ENCODE results near the gene MRO. TPM values are rescaled to one million over a fixed set of nuclear protein-coding genes. Genes with fewer than 3 reads are reported as not detected.

MRO gene
- total and polyA plus RNA-seq, 10 of the 15 experiments (the other 5 are each of a cell fraction or from before 2014, with no cell fraction given) = 0.11 to 0.18 TPM; not detected in 8

GRCh38 chr18:50750546-50750945, 69.3 kb downstream of the MRO start:
- Histone ChIP-seq H4K20me1 (ENCODE audit: control insufficient read depth, insufficient read depth) (no peaks in the 10 kb centered on the region), H3K4me1 (ENCODE audit: control insufficient read depth, insufficient read depth, low read length) (no peaks in the 10 kb centered on the region), H3K4me3 (no peak overlapping the region), H3K4me2 (ENCODE audit: control insufficient read depth, insufficient read depth) (no peak overlapping the region), H3K79me2 (ENCODE audit: control insufficient read depth, insufficient read depth, low read length) (no peaks in the 10 kb centered on the region), H3K27ac (ENCODE audit: control insufficient read depth, insufficient read depth) (no peak overlapping the region), H3K9me3 (replicated peaks; ENCODE audit: control insufficient read depth, insufficient read depth, low read length) (no peaks in the 10 kb centered on the region; the same call in 2 of the 3 replicates), H3K9ac (ENCODE audit: control insufficient read depth, insufficient read depth, low read length) (no peak overlapping the region), H3K36me3 (ENCODE audit: control insufficient read depth in 2 of 2, insufficient read depth in 2 of 2, low read length in 1 of 2) (no peaks in the 10 kb centered on the region), H2AFZ (ENCODE audit: control insufficient read depth, low read depth, low read length) (no peak overlapping the region), H3K27me3 (replicated peaks in 1 of 2; ENCODE audit: control insufficient read depth in 2 of 2, insufficient read depth in 2 of 2, low read length in 1 of 2) (peaks cover 0 to 10% of the 10 kb centered on the region in 2 experiments)
- in situ Hi-C loops (cut with MboI) (no loop called here), intact Hi-C loops (cut with micrococcal nuclease; ENCODE audit: unreplicated experiment) (no loop called here)
- no TSS peak for BruUV-seq (replicated peaks)
- FAIRE-seq (no peak), DNase-seq (ENCODE audit: low read depth, low spot score) (no peak), ATAC-seq (no peak)
- ChIA-PET POLR2A (no interaction called here), SMC1A (ENCODE audit: uncharacterized antibody, unreplicated experiment) (no interaction called here), CTCF (no interaction called here), RAD21 (ENCODE audit: unreplicated experiment) (no interaction called here)
- 2% methylated on average over 2 of the region's 2 CpGs for WGBS (ENCODE audit: insufficient coverage, insufficient replicate concordance, low lambda C conversion rate, missing lambda C conversion rate)
- TF ChIP-seq, protein P1, sequence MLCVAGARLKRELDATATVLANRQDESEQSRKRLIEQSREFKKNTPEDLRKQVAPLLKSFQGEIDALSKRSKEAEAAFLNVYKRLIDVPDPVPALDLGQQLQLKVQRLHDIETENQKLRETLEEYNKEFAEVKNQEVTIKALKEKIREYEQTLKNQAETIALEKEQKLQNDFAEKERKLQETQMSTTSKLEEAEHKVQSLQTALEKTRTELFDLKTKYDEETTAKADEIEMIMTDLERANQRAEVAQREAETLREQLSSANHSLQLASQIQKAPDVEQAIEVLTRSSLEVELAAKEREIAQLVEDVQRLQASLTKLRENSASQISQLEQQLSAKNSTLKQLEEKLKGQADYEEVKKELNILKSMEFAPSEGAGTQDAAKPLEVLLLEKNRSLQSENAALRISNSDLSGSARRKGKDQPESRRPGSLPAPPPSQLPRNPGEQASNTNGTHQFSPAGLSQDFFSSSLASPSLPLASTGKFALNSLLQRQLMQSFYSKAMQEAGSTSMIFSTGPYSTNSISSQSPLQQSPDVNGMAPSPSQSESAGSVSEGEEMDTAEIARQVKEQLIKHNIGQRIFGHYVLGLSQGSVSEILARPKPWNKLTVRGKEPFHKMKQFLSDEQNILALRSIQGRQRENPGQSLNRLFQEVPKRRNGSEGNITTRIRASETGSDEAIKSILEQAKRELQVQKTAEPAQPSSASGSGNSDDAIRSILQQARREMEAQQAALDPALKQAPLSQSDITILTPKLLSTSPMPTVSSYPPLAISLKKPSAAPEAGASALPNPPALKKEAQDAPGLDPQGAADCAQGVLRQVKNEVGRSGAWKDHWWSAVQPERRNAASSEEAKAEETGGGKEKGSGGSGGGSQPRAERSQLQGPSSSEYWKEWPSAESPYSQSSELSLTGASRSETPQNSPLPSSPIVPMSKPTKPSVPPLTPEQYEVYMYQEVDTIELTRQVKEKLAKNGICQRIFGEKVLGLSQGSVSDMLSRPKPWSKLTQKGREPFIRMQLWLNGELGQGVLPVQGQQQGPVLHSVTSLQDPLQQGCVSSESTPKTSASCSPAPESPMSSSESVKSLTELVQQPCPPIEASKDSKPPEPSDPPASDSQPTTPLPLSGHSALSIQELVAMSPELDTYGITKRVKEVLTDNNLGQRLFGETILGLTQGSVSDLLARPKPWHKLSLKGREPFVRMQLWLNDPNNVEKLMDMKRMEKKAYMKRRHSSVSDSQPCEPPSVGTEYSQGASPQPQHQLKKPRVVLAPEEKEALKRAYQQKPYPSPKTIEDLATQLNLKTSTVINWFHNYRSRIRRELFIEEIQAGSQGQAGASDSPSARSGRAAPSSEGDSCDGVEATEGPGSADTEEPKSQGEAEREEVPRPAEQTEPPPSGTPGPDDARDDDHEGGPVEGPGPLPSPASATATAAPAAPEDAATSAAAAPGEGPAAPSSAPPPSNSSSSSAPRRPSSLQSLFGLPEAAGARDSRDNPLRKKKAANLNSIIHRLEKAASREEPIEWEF (IDR thresholded peaks at IDR 0.05; ENCODE audit: insufficient replicate concordance, low read depth, low read length) = no peak
- TF ChIP-seq ZBED1 (IDR thresholded peaks at IDR 0.05; ENCODE audit: borderline replicate concordance) (no peak), TCF12 (IDR thresholded peaks at IDR 0.05; ENCODE audit: low read depth, low read length) (no peak), PML (IDR thresholded peaks at IDR 0.05; ENCODE audit: low read length) (no peak), ZNF687 (IDR thresholded peaks at IDR 0.05) (no peak), CBFB (IDR thresholded peaks at IDR 0.05; ENCODE audit: low read depth) (no peak), KDM1A (IDR thresholded peaks at IDR 0.05; ENCODE audit: borderline replicate concordance) (no peak), SIX5 (IDR thresholded peaks at IDR 0.05; ENCODE audit: low read depth, low read length, severe bottlenecking) (no peak), SUPT20H (IDR thresholded peaks at IDR 0.05; ENCODE audit: borderline replicate concordance, control insufficient read depth, low read depth, low read length) (no peak), SMAD5 (IDR thresholded peaks at IDR 0.05; ENCODE audit: low read depth) (no peak), GABPA (IDR thresholded peaks at IDR 0.05; ENCODE audit: low read depth) (no peak), ATF3 (IDR thresholded peaks at IDR 0.05; ENCODE audit: borderline replicate concordance, extremely low read depth, low read depth, low read length) (no peak), BMI1 (IDR thresholded peaks at IDR 0.05; ENCODE audit: borderline replicate concordance) (no peak), TARDBP (IDR thresholded peaks at IDR 0.05; ENCODE audit: borderline replicate concordance) (no peak), SP1 (IDR thresholded peaks at IDR 0.05; ENCODE audit: low read depth, low read length) (no peak), DPF2 (IDR thresholded peaks at IDR 0.05) (no peak), EED (IDR thresholded peaks at IDR 0.05; ENCODE audit: low read depth) (no peak)
